ENCODE results near the gene KIAA0930. TPM values are rescaled to one million over a fixed set of nuclear protein-coding genes. Genes with fewer than 3 reads are reported as not detected.
A peak's percentile ranks its signal among the peaks of the same experiment; 100 is the strongest.

KIAA0930 gene
- total RNA-seq, 2 donors from 2014 or later, result 29.1 to 55.1 TPM

GRCh38 chr22:45162531-45162930 is 78.2 kb downstream of the KIAA0930 start:
- WGBS, result 63% methylated on average over 19 of the region's 19 CpGs
- intact Hi-C loops (cut with DNase I), result loop anchor here (5.0 kb wide), 1 partner anchor 80 kb away; the partner anchor contains the start of gene KIAA0930
- Histone ChIP-seq H3K27ac (peak overlapping the region; percentile 85), H3K27me3 (replicated peaks; ENCODE audit: insufficient read depth) (no peaks in the 10 kb centered on the region), H3K4me3 (peak overlapping the region; percentile 69 to 81), H3K9me3 (no peaks in the 10 kb centered on the region), H3K36me3 (no peaks in the 10 kb centered on the region), H3K4me1 (replicated peaks) (peaks cover 7% of the 10 kb centered on the region)
- TF ChIP-seq POLR2AphosphoS5 (IDR thresholded peaks at IDR 0.05), result no peak
- TF ChIP-seq, protein P1, sequence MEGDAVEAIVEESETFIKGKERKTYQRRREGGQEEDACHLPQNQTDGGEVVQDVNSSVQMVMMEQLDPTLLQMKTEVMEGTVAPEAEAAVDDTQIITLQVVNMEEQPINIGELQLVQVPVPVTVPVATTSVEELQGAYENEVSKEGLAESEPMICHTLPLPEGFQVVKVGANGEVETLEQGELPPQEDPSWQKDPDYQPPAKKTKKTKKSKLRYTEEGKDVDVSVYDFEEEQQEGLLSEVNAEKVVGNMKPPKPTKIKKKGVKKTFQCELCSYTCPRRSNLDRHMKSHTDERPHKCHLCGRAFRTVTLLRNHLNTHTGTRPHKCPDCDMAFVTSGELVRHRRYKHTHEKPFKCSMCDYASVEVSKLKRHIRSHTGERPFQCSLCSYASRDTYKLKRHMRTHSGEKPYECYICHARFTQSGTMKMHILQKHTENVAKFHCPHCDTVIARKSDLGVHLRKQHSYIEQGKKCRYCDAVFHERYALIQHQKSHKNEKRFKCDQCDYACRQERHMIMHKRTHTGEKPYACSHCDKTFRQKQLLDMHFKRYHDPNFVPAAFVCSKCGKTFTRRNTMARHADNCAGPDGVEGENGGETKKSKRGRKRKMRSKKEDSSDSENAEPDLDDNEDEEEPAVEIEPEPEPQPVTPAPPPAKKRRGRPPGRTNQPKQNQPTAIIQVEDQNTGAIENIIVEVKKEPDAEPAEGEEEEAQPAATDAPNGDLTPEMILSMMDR (IDR thresholded peaks at IDR 0.05), result no peak
- no peak for TF ChIP-seq POLR2A (IDR thresholded peaks at IDR 0.05)
- no peak for DNase-seq (ENCODE audit: low spot score)

DNA sequence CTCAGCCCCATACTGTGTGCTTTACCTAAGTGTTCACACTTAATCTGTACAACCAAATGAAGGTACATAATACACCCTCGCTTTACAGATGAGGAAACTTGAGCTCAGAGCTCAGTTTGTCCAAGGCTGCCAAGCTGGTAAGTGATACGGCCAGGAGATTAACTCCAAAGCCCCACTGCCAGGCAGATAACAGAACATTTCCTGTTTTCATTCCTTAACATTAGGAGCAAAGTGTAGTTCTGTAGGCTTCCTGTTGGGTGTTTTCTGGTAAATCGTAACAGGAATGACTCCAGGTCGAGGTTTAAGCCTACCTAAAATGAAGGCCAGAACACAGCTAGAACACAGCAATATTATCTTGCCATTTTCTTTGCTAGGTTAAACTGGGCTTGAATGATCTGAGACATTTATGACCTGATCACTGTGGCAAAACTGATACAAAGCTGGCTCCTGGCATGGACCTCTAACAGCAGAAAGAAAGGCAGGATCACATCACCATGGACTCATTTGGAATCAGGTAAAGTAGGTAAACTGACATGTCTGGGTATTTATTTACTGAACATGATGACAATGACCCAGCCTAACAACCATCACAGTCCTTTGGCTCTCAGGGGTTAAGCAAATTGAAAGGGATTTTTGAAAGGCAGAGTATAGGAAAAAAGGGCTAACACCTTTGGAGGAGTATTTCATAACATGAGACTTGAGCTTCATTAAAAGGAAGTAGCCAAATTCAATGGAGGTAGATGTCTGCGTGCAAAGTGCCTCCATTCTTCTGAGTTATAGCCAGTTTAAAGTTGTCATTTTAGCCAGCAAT is 80.8 kb downstream of the KIAA0930 start:
- peak overlapping the region; percentile 51 to 57 for H3K27ac ChIP-seq
- no peak for TF ChIP-seq POLR2A (IDR thresholded peaks at IDR 0.05)
- TF ChIP-seq, protein P1 (IDR thresholded peaks at IDR 0.05), result no peak
- no peaks in the 10 kb centered on the region for H3K27me3 ChIP-seq (replicated peaks; ENCODE audit: insufficient read depth)
- intact Hi-C loops (cut with DNase I), result loop anchor here (5.0 kb wide), 1 partner anchor 82 kb away; the partner anchor contains the start of gene KIAA0930
- H3K9me3 ChIP-seq, result no peaks in the 10 kb centered on the region
- H3K4me3 ChIP-seq, result no peak overlapping the region
- no peaks in the 10 kb centered on the region for H3K36me3 ChIP-seq
- 49% methylated on average over 5 of the region's 5 CpGs for WGBS
- H3K4me1 ChIP-seq (replicated peaks), result no peaks in the 10 kb centered on the region
- no peak for DNase-seq (ENCODE audit: low spot score)

DNA sequence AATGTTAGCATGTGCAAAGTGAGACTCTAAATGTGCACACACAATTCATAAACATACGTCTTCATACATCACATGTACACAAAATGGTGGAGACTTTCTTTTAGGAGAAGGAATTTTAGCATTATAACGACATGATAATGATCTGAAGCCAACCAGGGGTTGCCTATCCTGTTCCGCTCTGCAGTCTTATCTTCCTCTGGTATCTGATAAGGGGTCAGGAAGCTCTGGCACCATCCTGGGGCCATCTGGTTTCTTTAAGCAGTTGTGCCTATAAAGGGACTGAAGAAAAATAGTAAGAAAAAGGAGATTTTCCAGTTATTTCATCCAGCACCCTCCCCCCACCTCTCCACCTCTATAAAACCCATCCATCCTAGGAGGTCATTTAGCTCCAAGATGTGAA is 82.8 kb downstream of the KIAA0930 start:
- Histone ChIP-seq H3K36me3 (no peaks in the 10 kb centered on the region), H3K4me3 (no peak overlapping the region), H3K4me1 (replicated peaks) (no peaks in the 10 kb centered on the region), H3K27me3 (replicated peaks; ENCODE audit: insufficient read depth) (no peaks in the 10 kb centered on the region), H3K9me3 (no peaks in the 10 kb centered on the region), H3K27ac (no peak overlapping the region)
- WGBS, result 71% methylated on average over 3 of the region's 3 CpGs
- no peak for TF ChIP-seq POLR2AphosphoS5 (IDR thresholded peaks at IDR 0.05)
- TF ChIP-seq, protein P1 (IDR thresholded peaks at IDR 0.05), result no peak
- no peak for TF ChIP-seq POLR2A (IDR thresholded peaks at IDR 0.05)
- no peak for DNase-seq (ENCODE audit: low spot score)
- intact Hi-C loops (cut with DNase I), result no loop called here

- Histone ChIP-seq H3K27me3 (replicated peaks; ENCODE audit: insufficient read depth) (no peaks in the 10 kb centered on the region), H3K9me3 (no peaks in the 10 kb centered on the region), H3K4me1 (replicated peaks) (no peaks in the 10 kb centered on the region), H3K4me3 (no peak overlapping the region), H3K36me3 (no peaks in the 10 kb centered on the region), H3K27ac (no peak overlapping the region)
- no peak for DNase-seq (ENCODE audit: low spot score)
- no peak for TF ChIP-seq POLR2AphosphoS5 (IDR thresholded peaks at IDR 0.05)
- no peak for TF ChIP-seq POLR2A (IDR thresholded peaks at IDR 0.05)
- TF ChIP-seq, protein P1 (IDR thresholded peaks at IDR 0.05), result no peak
- intact Hi-C loops (cut with DNase I), result no loop called here
- 86% methylated on average over 9 of the region's 9 CpGs for WGBS
These were observed 85.4 kb downstream of the KIAA0930 start for GRCh38 chr22:45155050-45155840.
